HCT116 (cell line): ENCODE measurements around the gene TMEM117. TPM values are rescaled to one million over a fixed set of nuclear protein-coding genes. Genes with fewer than 3 reads are reported as not detected.

Source experiments
- ATAC-seq: fragments of 200-7000 bp; cut with Tn5 transposase; 2 replicates; pipeline ENCODE4 v1.9.1; 2020; ENCODE audit warnings: mild to moderate bottlenecking, moderate library complexity
- BruUV-seq: library from RNA; stranded (reverse); fragments of 400-500 nt; replicated peaks from 2 replicates; lab custom pipeline; 2021; lab: Mats Ljungman, UMichigan
- CTCF ChIA-PET: fragments of 300-600 bp; sonication (Branson Sonifier 250); formaldehyde crosslinking; loops from one replicate; lab custom pipeline; 2021; ENCODE audit warnings: antibody characterized with exemption; lab: Charles Lee
- POLR2A ChIA-PET: fragments of 300-600, 350-600 bp; sonication (Branson Sonifier 250); formaldehyde crosslinking; loops from one replicate; lab custom pipeline; 2021; ENCODE audit warnings: antibody characterized with exemption; lab: Charles Lee
- RAD21 ChIA-PET, 2 experiments: fragments of 300-600 bp; sonication (Branson Sonifier 250); formaldehyde crosslinking; loops; one replicate each; lab custom pipeline; 2023; ENCODE audit warnings: low total read pairs in 2 of 2; ENCODE audit not compliant: uncharacterized antibody in 2 of 2, unreplicated experiment in 2 of 2, low non-redundant PET in 1 of 2; lab: Charles Lee
- DNase-seq: peaks from one replicate; pipeline ENCODE4 v3.0.0-alpha.2; 2010; ENCODE audit warnings: low read depth, low spot score
- H2AFZ ChIP-seq: fragments of 200-600 bp; shearing (Covaris generic), sonication (generic); 2 replicates; pipeline ENCODE4 v1.6.1; 2017; ENCODE audit warnings: low read depth, mixed run types, mixed read lengths, antibody characterized with exemption, low read length; ENCODE audit not compliant: poor library complexity, severe bottlenecking
- H3K27ac ChIP-seq: 2 replicates; pipeline ENCODE4 v1.5.1; 2012; ENCODE audit warnings: low read depth, low read length
- H3K27me3 ChIP-seq: fragments of 200-600 bp; sonication (generic); 2 replicates; pipeline ENCODE4 v1.6.1; 2016; ENCODE audit warnings: mixed run types, low read length, mixed read lengths; ENCODE audit not compliant: insufficient read depth
- H3K36me3 ChIP-seq, 2 experiments: fragments of 200-500 bp in 1 of 2; fragments of 200-600 bp in 1 of 2; sonication (Bioruptor generic) in 1 of 2; sonication (generic) in 1 of 2; 2 replicates each; pipeline versions ENCODE4 v1.5.1 to v1.6.1; 2014 to 2016; ENCODE audit warnings: low read length in 2 of 2, inconsistent platforms in 1 of 2, mixed read lengths in 1 of 2, mixed run types in 1 of 2; ENCODE audit not compliant: insufficient read depth in 2 of 2, control insufficient read depth in 1 of 2
- H3K4me1 ChIP-seq, 2 experiments: fragments of 200-600 bp in 1 of 2; sonication (generic) in 1 of 2; 2 replicates each; pipeline versions ENCODE4 v1.5.1 to v1.6.1; 2012 to 2017; ENCODE audit warnings: low read length in 2 of 2, inconsistent platforms in 1 of 2, mild to moderate bottlenecking in 1 of 2, mixed read lengths in 1 of 2, mixed run types in 1 of 2, moderate library complexity in 1 of 2; ENCODE audit not compliant: insufficient read depth in 2 of 2, control insufficient read depth in 1 of 2
- H3K4me2 ChIP-seq: fragments of 200-600 bp; sonication (generic); 2 replicates; pipeline ENCODE4 v1.6.1; 2017; ENCODE audit warnings: mixed run types, low read length, mixed read lengths
- H3K4me3 ChIP-seq, 2 experiments: fragments of 200-600 bp in 1 of 2; sonication (generic) in 1 of 2; replicated peaks in 1 of 2; 2 replicates each; pipeline ENCODE4 v1.5.1; 2011 to 2016; ENCODE audit warnings: low read length in 2 of 2, control low read depth in 1 of 2, low read depth in 1 of 2, mild to moderate bottlenecking in 1 of 2, mixed read lengths in 1 of 2, mixed run types in 1 of 2
- H3K79me2 ChIP-seq: fragments of 200-600 bp; sonication (generic); 2 replicates; pipeline ENCODE4 v1.6.1; 2017; ENCODE audit warnings: mild to moderate bottlenecking, mixed run types, low read length, moderate library complexity, mixed read lengths; ENCODE audit not compliant: insufficient read depth
- H3K9ac ChIP-seq: fragments of 200-600 bp; sonication (generic); 2 replicates; pipeline ENCODE4 v1.6.1; 2016; ENCODE audit warnings: low read length, mixed read lengths
- H3K9me2 ChIP-seq: fragments of 200-600 bp; sonication (generic), shearing (Covaris generic); 2 replicates; pipeline ENCODE4 v1.6.1; 2017; ENCODE audit warnings: mixed run types, mild to moderate bottlenecking, moderate library complexity; ENCODE audit not compliant: insufficient read depth
- H3K9me3 ChIP-seq, 2 experiments: fragments of 200-500 bp in 1 of 2; fragments of 200-600 bp in 1 of 2; sonication (Bioruptor generic) in 1 of 2; sonication (generic) in 1 of 2; 2 replicates each; pipeline ENCODE4 v1.6.1; 2014 to 2017; ENCODE audit warnings: low read length in 2 of 2, mixed read lengths in 2 of 2, inconsistent platforms in 1 of 2, low read depth in 1 of 2, mild to moderate bottlenecking in 1 of 2, mixed run types in 1 of 2, moderate library complexity in 1 of 2; ENCODE audit not compliant: control insufficient read depth in 1 of 2, insufficient read depth in 1 of 2
- H4K20me1 ChIP-seq: fragments of 200-600 bp; sonication (generic), shearing (Covaris generic); 2 replicates; pipeline ENCODE4 v1.6.1; 2017; ENCODE audit warnings: mixed run types, mild to moderate bottlenecking, moderate library complexity; ENCODE audit not compliant: insufficient read depth
- CBX3 ChIP-seq: IDR thresholded peaks from 2 replicates; pipeline ENCODE4 v1.6.1; 2012; ENCODE audit warnings: low read depth
- ELF1 ChIP-seq: IDR thresholded peaks from 2 replicates; pipeline ENCODE4 v1.6.1; 2012; ENCODE audit warnings: low read depth, borderline replicate concordance
- FOSL1 ChIP-seq: IDR thresholded peaks from 2 replicates; pipeline ENCODE4 v1.6.1; 2012; ENCODE audit warnings: low read depth
- JUND ChIP-seq: IDR thresholded peaks from 2 replicates; pipeline ENCODE4 v1.6.1; 2012
- POLR2A ChIP-seq: IDR thresholded peaks from 2 replicates; pipeline ENCODE4 v1.7.0; 2011; ENCODE audit warnings: borderline replicate concordance; ENCODE audit not compliant: insufficient read depth, insufficient read length; ENCODE audit errors: extremely low read depth
- POLR2AphosphoS5 ChIP-seq: IDR thresholded peaks from 2 replicates; pipeline ENCODE4 v1.6.1; 2011; ENCODE audit warnings: mild to moderate bottlenecking, low read depth, low read length, moderate library complexity
- YY1 ChIP-seq: IDR thresholded peaks from 2 replicates; pipeline ENCODE4 v1.6.1; 2011; ENCODE audit warnings: low read length, low read depth, moderate library complexity, mild to moderate bottlenecking; ENCODE audit not compliant: insufficient replicate concordance; ENCODE audit errors: extremely low read depth
- ZFX ChIP-seq: fragments of 450-650 bp; IDR thresholded peaks from 2 replicates; pipeline ENCODE4 v1.6.1; 2017
- ZNF274 ChIP-seq: fragments of 200-500 bp; sonication (Bioruptor generic); IDR thresholded peaks from 2 replicates; pipeline ENCODE4 v1.6.1; 2014; ENCODE audit warnings: mild to moderate bottlenecking, low read depth, low read length, inconsistent platforms
- intact Hi-C: fragments of 100-400 bp; cut with micrococcal nuclease; formaldehyde crosslinking; loops from 2 replicates; pipeline ENCODE4 v1.10.0; 2022
- total RNA-seq: library from RNA; stranded (reverse); gene quantifications from one replicate; pipeline ENCODE4 v1.2.1, GENCODE V29; 2021; ENCODE audit not compliant: unreplicated experiment
- TF ChIP-seq, protein P1 (sequence below): IDR thresholded peaks from 2 replicates; pipeline ENCODE4 v1.6.1; 2012
- TF ChIP-seq, protein P2 (sequence below), 3 experiments: fragments of 200-600 bp in 1 of 3; sonication (generic) in 1 of 3; IDR thresholded peaks in 2 of 3; conservative IDR thresholded peaks in 1 of 3; 2 replicates each; pipeline ENCODE4 v1.5.1; 2012 to 2017; ENCODE audit warnings: low read depth in 2 of 3, low read length in 2 of 3, antibody characterized with exemption in 1 of 3, borderline replicate concordance in 1 of 3, control low read depth in 1 of 3, mild to moderate bottlenecking in 1 of 3, mixed read lengths in 1 of 3, mixed run types in 1 of 3, moderate library complexity in 1 of 3; ENCODE audit not compliant: insufficient read depth in 1 of 3
- TF ChIP-seq, protein P3 (sequence below): IDR thresholded peaks from 2 replicates; pipeline ENCODE4 v1.6.1; 2012; ENCODE audit warnings: low read depth

TMEM117 gene
- total RNA-seq, 1 experiment from 2014 or later: 3.6 TPM

DNA sequence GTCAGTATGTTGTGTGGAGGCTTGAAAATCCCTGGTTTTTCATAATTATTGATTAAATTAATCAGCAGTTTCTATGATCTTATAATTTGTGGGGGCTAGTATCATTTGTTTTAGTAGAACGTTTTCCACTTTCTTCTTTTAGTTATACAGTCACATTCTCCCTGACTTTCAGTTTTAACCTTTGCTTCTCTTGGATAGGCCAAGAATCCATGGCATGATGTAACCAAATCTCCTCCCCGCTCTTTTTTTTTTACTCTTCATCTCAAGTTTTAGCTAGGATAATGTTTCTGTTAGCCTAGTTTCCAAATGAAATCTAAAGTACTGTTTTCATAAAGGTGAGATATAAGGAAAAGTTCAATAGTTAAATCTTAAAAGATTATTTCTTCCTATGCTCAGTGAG, 106.5 kb downstream of the TMEM117 start:
- no peaks in the 10 kb centered on the region for H3K9me3 ChIP-seq
- no peak overlapping the region for H3K4me2 ChIP-seq
- H3K4me3 ChIP-seq: no peak overlapping the region
- no peak overlapping the region for H2AFZ ChIP-seq
- H3K4me1 ChIP-seq: no peaks in the 10 kb centered on the region
- no peak overlapping the region for H3K27ac ChIP-seq
- DNase-seq (no peak), ATAC-seq (no peak)
- H4K20me1 ChIP-seq: no peaks in the 10 kb centered on the region
- no TSS peak for BruUV-seq
- intact Hi-C loops: no loop called here
- ChIA-PET POLR2A (no interaction called here), RAD21 (no interaction called here), CTCF (no interaction called here)
- H3K36me3 ChIP-seq: no peaks in the 10 kb centered on the region
- H3K27me3 ChIP-seq: no peaks in the 10 kb centered on the region
- TF ChIP-seq, protein P1, sequence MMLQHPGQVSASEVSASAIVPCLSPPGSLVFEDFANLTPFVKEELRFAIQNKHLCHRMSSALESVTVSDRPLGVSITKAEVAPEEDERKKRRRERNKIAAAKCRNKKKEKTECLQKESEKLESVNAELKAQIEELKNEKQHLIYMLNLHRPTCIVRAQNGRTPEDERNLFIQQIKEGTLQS: no peak
- TF ChIP-seq, protein P2, sequence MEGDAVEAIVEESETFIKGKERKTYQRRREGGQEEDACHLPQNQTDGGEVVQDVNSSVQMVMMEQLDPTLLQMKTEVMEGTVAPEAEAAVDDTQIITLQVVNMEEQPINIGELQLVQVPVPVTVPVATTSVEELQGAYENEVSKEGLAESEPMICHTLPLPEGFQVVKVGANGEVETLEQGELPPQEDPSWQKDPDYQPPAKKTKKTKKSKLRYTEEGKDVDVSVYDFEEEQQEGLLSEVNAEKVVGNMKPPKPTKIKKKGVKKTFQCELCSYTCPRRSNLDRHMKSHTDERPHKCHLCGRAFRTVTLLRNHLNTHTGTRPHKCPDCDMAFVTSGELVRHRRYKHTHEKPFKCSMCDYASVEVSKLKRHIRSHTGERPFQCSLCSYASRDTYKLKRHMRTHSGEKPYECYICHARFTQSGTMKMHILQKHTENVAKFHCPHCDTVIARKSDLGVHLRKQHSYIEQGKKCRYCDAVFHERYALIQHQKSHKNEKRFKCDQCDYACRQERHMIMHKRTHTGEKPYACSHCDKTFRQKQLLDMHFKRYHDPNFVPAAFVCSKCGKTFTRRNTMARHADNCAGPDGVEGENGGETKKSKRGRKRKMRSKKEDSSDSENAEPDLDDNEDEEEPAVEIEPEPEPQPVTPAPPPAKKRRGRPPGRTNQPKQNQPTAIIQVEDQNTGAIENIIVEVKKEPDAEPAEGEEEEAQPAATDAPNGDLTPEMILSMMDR (IDR thresholded peaks at IDR 0.05 in 2 of 3, conservative IDR thresholded peaks at IDR 0.05 in 1 of 3; ENCODE audit: borderline replicate concordance in 1 of 3, insufficient read depth in 1 of 3, low read depth in 2 of 3, low read length in 2 of 3): no peak
- TF ChIP-seq POLR2A: no peak
- TF ChIP-seq POLR2AphosphoS5: no peak
- TF ChIP-seq, protein P3, sequence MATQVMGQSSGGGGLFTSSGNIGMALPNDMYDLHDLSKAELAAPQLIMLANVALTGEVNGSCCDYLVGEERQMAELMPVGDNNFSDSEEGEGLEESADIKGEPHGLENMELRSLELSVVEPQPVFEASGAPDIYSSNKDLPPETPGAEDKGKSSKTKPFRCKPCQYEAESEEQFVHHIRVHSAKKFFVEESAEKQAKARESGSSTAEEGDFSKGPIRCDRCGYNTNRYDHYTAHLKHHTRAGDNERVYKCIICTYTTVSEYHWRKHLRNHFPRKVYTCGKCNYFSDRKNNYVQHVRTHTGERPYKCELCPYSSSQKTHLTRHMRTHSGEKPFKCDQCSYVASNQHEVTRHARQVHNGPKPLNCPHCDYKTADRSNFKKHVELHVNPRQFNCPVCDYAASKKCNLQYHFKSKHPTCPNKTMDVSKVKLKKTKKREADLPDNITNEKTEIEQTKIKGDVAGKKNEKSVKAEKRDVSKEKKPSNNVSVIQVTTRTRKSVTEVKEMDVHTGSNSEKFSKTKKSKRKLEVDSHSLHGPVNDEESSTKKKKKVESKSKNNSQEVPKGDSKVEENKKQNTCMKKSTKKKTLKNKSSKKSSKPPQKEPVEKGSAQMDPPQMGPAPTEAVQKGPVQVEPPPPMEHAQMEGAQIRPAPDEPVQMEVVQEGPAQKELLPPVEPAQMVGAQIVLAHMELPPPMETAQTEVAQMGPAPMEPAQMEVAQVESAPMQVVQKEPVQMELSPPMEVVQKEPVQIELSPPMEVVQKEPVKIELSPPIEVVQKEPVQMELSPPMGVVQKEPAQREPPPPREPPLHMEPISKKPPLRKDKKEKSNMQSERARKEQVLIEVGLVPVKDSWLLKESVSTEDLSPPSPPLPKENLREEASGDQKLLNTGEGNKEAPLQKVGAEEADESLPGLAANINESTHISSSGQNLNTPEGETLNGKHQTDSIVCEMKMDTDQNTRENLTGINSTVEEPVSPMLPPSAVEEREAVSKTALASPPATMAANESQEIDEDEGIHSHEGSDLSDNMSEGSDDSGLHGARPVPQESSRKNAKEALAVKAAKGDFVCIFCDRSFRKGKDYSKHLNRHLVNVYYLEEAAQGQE: no peak
- no peak for TF ChIP-seq YY1
- TF ChIP-seq ZNF274: no peak
- no peak for TF ChIP-seq ZFX
- no peak for TF ChIP-seq FOSL1
- no peak for TF ChIP-seq ELF1
- no peak for TF ChIP-seq CBX3
- TF ChIP-seq JUND: no peak
- no peaks in the 10 kb centered on the region for H3K79me2 ChIP-seq
- H3K9me2 ChIP-seq: no peaks in the 10 kb centered on the region
- no peak overlapping the region for H3K9ac ChIP-seq
